Gastrocnemius medialis (tissue), 4 donors: ENCODE data around the gene SLC6A1.

Experiments
- CTCF ChIP-seq, 5 experiments: fragments of 450-650 bp in 3 of 5; fragments of 200-600 bp in 2 of 5; sonication (generic) in 2 of 5; IDR thresholded peaks in 4 of 5; conservative IDR thresholded peaks in 1 of 5; 1 replicate in 4 of 5; 2 replicates in 1 of 5; pipeline ENCODE4 v1.5.1; 2016 to 2019; ENCODE audit warnings: antibody characterized with exemption in 5 of 5, mild to moderate bottlenecking in 3 of 5, moderate library complexity in 3 of 5
- POLR2A ChIP-seq, 2 donors: fragments of 450-650 bp; IDR thresholded peaks; one replicate each; pipeline ENCODE4 v1.6.1; 2017; ENCODE audit warnings: antibody characterized with exemption in 2 of 2, mild to moderate bottlenecking in 2 of 2, moderate library complexity in 2 of 2

GRCh38 chr3:11020764-11021163 lies 28.2 kb downstream of the SLC6A1 start:
- no peak for TF ChIP-seq CTCF (IDR thresholded peaks at IDR 0.05 in 4 of 5, conservative IDR thresholded peaks at IDR 0.05 in 1 of 5)
- TF ChIP-seq POLR2A (IDR thresholded peaks at IDR 0.05): no peak
